Measurements from ENCODE around the gene CSGALNACT2. TPM values are rescaled to one million over a fixed set of nuclear protein-coding genes. Genes with fewer than 3 reads are reported as not detected.

The CSGALNACT2 gene
- total RNA-seq, 2 experiments from 2014 or later = 15.3 to 15.5 TPM

GRCh38 chr10:43108951-43109350, 29.3 kb upstream of the CSGALNACT2 start:
- Mint-ChIP-seq H3K36me3 (ENCODE audit: low read depth) (no peaks in the 10 kb centered on the region), H3K9me3 (no peaks in the 10 kb centered on the region), H3K27ac (no peak overlapping the region), H3K4me3 (no peak overlapping the region), H3K4me1 (ENCODE audit: low read depth) (peaks cover 4% of the 10 kb centered on the region), H3K27me3 (peaks cover 1% of the 10 kb centered on the region)
- CTCF ChIA-PET = no interaction called here
- intact Hi-C loops (cut with micrococcal nuclease) = loop anchor here (5.0 to 10.0 kb wide), 2 partner anchors 242 to 354 kb away; no protein-coding TSS in a partner anchor
- no peak for TF ChIP-seq CTCF (IDR thresholded peaks at IDR 0.05)
- ATAC-seq = no peak
- DNase-seq = no peak
- POLR2A ChIA-PET = no interaction called here

DNA sequence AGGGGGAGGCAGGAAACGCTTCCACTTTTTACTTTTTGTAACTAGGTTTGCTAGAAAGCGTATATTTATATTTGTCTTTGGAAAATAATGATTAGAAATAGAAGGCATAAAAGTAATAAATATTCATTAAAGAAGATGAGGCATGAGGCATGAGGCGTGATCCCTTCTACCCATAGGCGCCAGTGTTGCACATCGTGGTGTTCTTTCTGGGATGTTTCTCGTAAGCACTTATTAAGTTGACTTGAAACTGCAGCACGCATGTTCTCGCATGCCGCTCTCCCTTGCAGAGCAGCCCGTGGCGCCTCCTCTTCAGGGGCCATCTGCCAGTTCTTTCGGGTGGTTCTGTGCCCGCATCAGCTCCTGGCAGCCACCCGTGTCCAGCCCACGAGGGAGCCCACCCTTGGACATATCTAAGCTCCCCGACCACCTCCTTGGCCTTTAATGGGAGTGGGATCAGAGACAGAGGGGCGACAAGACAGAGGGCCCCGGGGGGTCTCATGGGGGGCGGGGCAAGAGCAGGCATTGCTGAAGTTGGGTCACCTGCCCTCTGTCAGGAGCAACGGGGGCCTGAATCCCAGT, 28.5 kb upstream of the CSGALNACT2 start:
- no peak overlapping the region for H3K4me3 Mint-ChIP-seq
- intact Hi-C loops (cut with micrococcal nuclease) = loop anchor here (5.0 to 10.0 kb wide), 2 partner anchors 242 to 355 kb away; no protein-coding TSS in a partner anchor
- H3K27me3 Mint-ChIP-seq = no peaks in the 10 kb centered on the region
- H3K36me3 Mint-ChIP-seq (ENCODE audit: low read depth) = no peaks in the 10 kb centered on the region
- POLR2A ChIA-PET = no interaction called here
- TF ChIP-seq CTCF (IDR thresholded peaks at IDR 0.05) = no peak
- CTCF ChIA-PET = no interaction called here
- peaks cover 4% of the 10 kb centered on the region for H3K4me1 Mint-ChIP-seq (ENCODE audit: low read depth)
- ATAC-seq (no peak), DNase-seq (no peak)
- no peak overlapping the region for H3K27ac Mint-ChIP-seq
- H3K9me3 Mint-ChIP-seq = no peaks in the 10 kb centered on the region

GRCh38 chr10:43110338-43111071, 27.7 kb upstream of the CSGALNACT2 start:
- TF ChIP-seq CTCF (IDR thresholded peaks at IDR 0.05) = no peak
- H3K36me3 Mint-ChIP-seq (ENCODE audit: low read depth) = no peaks in the 10 kb centered on the region
- ATAC-seq (no peak), DNase-seq (no peak)
- H3K9me3 Mint-ChIP-seq = no peaks in the 10 kb centered on the region
- H3K4me3 Mint-ChIP-seq = no peak overlapping the region
- no peak overlapping the region for H3K27ac Mint-ChIP-seq
- CTCF ChIA-PET = no interaction called here
- intact Hi-C loops (cut with micrococcal nuclease) = no loop called here
- peaks cover 4% of the 10 kb centered on the region for H3K4me1 Mint-ChIP-seq (ENCODE audit: low read depth)
- POLR2A ChIA-PET = no interaction called here
- no peaks in the 10 kb centered on the region for H3K27me3 Mint-ChIP-seq

DNA sequence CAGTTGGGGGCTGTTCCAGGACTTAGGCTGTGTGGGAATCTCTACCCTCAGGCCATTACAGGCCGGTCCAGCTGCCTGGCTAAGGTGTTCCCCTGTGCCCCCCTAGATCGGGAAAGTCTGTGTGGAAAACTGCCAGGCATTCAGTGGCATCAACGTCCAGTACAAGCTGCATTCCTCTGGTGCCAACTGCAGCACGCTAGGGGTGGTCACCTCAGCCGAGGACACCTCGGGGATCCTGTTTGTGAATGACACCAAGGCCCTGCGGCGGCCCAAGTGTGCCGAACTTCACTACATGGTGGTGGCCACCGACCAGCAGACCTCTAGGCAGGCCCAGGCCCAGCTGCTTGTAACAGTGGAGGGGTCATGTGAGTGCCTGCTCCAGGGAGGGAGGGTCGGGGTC, 27.1 kb upstream of the CSGALNACT2 start:
- Mint-ChIP-seq H3K4me1 (ENCODE audit: low read depth) (no peaks in the 10 kb centered on the region), H3K27ac (no peak overlapping the region), H3K27me3 (no peaks in the 10 kb centered on the region), H3K4me3 (no peak overlapping the region), H3K36me3 (ENCODE audit: low read depth) (no peaks in the 10 kb centered on the region), H3K9me3 (no peaks in the 10 kb centered on the region)
- POLR2A ChIA-PET = no interaction called here
- DNase-seq = no peak
- CTCF ChIA-PET = no interaction called here
- intact Hi-C loops (cut with micrococcal nuclease) = no loop called here
- no peak for TF ChIP-seq CTCF (IDR thresholded peaks at IDR 0.05)
- no peak for ATAC-seq

GRCh38 chr10:43111921-43112607, 26.2 kb upstream of the CSGALNACT2 start:
- CTCF ChIA-PET = no interaction called here
- H3K9me3 Mint-ChIP-seq = no peaks in the 10 kb centered on the region
- H3K27ac Mint-ChIP-seq = no peak overlapping the region
- intact Hi-C loops (cut with micrococcal nuclease) = no loop called here
- DNase-seq (no peak), ATAC-seq (no peak)
- no peaks in the 10 kb centered on the region for H3K36me3 Mint-ChIP-seq (ENCODE audit: low read depth)
- H3K4me1 Mint-ChIP-seq (ENCODE audit: low read depth) = no peaks in the 10 kb centered on the region
- POLR2A ChIA-PET = no interaction called here
- H3K27me3 Mint-ChIP-seq = no peaks in the 10 kb centered on the region
- TF ChIP-seq CTCF (IDR thresholded peaks at IDR 0.05) = no peak
- H3K4me3 Mint-ChIP-seq = no peak overlapping the region

Data from activated CD8-positive, alpha-beta T cell treated with anti-CD3 and anti-CD28 coated beads for 36 hours (primary cell).